GM18909 (cell line): Measurements from ENCODE around the gene UTP14C.
A peak's percentile ranks its signal among the peaks of the same experiment; 100 is the strongest.
"Not testable (repeated sequence)": the region's sequence is repeated elsewhere in the genome, so short reads cannot be mapped to it uniquely, and the experiment has no call there.

Experiments used
- ATAC-seq: cut with Tn5 transposase; IDR thresholded peaks from one replicate; pipeline ENCODE4 v1.9.1; 2021; ENCODE audit warnings: mild to moderate bottlenecking; ENCODE audit not compliant: unreplicated experiment, poor library complexity

Gene UTP14C

GRCh38 chr13:52024481-52024880 lies at the start of gene UTP14C:
UTP14C (plus strand) TSS chr13:52024691; CDS start chr13:52028805, 4,114 bp downstream.
- ATAC-seq: no peak

- no peak for ATAC-seq
Measured at GRCh38 chr13:51976423-51976822, 48.1 kb upstream of the UTP14C start.

GRCh38 chr13:51976890-51977289 lies 47.6 kb upstream of the UTP14C start:
- ATAC-seq: no peak

GRCh38 chr13:51977625-51978024 lies 46.9 kb upstream of the UTP14C start:
- ATAC-seq: no peak

GRCh38 chr13:51978796-51979556 lies 45.5 kb upstream of the UTP14C start:
- no peak for ATAC-seq

- ATAC-seq: no peak
Measured at GRCh38 chr13:51980908-51981307, 43.6 kb upstream of the UTP14C start.

GRCh38 chr13:51981355-51981754 lies 43.1 kb upstream of the UTP14C start:
- no peak for ATAC-seq

- ATAC-seq: not testable (repeated sequence)
Measured at GRCh38 chr13:51983292-51983691, 41.2 kb upstream of the UTP14C start.

GRCh38 chr13:51984904-51985303 lies 39.6 kb upstream of the UTP14C start:
- ATAC-seq: not testable (repeated sequence)

- ATAC-seq: no peak
Measured at GRCh38 chr13:51988988-51989618, 35.4 kb upstream of the UTP14C start.

GRCh38 chr13:51993713-51994112 lies 30.8 kb upstream of the UTP14C start:
- no peak for ATAC-seq

GRCh38 chr13:51995677-51996551 lies 28.6 kb upstream of the UTP14C start:
- ATAC-seq: no peak

- no peak for ATAC-seq
Measured at GRCh38 chr13:51996641-51997040, 27.9 kb upstream of the UTP14C start.

- ATAC-seq: no peak
Measured at GRCh38 chr13:51997186-51997585, 27.3 kb upstream of the UTP14C start.

GRCh38 chr13:51997641-51998330 lies 26.7 kb upstream of the UTP14C start:
- no peak for ATAC-seq

GRCh38 chr13:51998723-51999509 lies 25.6 kb upstream of the UTP14C start:
- ATAC-seq: no peak

- no peak for ATAC-seq
Measured at GRCh38 chr13:51999510-51999911, 25.0 kb upstream of the UTP14C start.

- no peak for ATAC-seq
Measured at GRCh38 chr13:51999921-52000320, 24.6 kb upstream of the UTP14C start.

GRCh38 chr13:52001120-52001731 lies 23.3 kb upstream of the UTP14C start:
- peak; percentile 78 for ATAC-seq
